Fibroblast of mammary gland (primary cell): ENCODE measurements around the gene SYCP2L.

Source experiments
- DNase-seq: peaks from one replicate; pipeline ENCODE4 v3.0.0-alpha.2; 2010; ENCODE audit warnings: low read depth
- H3K4me3 ChIP-seq: 2 replicates; pipeline ENCODE4 v1.5.1; 2011; ENCODE audit warnings: low read depth, mild to moderate bottlenecking, low read length, moderate library complexity; ENCODE audit not compliant: control insufficient read depth
- TF ChIP-seq, protein P1 (sequence below): conservative IDR thresholded peaks from 2 replicates; pipeline ENCODE4 v1.5.1; 2011; ENCODE audit warnings: low read depth, low read length, inconsistent platforms; ENCODE audit not compliant: control insufficient read depth, insufficient read depth

SYCP2L gene

DNA sequence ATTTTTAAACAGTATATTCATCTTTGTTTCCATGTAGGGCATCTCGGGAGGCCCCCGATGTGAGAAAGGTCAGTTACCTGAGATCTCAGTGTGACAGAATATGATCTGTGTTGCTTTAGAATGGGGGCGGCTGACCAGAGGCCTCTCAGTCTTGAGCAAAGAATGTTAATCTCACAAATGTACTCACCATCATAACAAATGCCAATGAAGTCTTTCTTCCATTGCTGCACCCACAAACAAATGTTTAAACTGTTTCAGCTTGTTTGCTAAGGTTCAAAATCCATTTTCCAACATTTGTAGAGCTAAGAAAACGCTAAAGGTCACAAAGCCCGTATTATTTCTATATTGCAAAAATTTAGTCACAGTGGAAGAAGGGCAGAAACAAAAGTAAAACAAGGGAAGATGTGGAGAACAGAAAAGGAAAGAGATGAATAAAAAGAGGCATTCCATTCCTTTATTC is 125.5 kb downstream of the SYCP2L start:
- H3K4me3 ChIP-seq, result no peak overlapping the region
- TF ChIP-seq, protein P1, sequence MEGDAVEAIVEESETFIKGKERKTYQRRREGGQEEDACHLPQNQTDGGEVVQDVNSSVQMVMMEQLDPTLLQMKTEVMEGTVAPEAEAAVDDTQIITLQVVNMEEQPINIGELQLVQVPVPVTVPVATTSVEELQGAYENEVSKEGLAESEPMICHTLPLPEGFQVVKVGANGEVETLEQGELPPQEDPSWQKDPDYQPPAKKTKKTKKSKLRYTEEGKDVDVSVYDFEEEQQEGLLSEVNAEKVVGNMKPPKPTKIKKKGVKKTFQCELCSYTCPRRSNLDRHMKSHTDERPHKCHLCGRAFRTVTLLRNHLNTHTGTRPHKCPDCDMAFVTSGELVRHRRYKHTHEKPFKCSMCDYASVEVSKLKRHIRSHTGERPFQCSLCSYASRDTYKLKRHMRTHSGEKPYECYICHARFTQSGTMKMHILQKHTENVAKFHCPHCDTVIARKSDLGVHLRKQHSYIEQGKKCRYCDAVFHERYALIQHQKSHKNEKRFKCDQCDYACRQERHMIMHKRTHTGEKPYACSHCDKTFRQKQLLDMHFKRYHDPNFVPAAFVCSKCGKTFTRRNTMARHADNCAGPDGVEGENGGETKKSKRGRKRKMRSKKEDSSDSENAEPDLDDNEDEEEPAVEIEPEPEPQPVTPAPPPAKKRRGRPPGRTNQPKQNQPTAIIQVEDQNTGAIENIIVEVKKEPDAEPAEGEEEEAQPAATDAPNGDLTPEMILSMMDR, result no peak
- no peak for DNase-seq

DNA sequence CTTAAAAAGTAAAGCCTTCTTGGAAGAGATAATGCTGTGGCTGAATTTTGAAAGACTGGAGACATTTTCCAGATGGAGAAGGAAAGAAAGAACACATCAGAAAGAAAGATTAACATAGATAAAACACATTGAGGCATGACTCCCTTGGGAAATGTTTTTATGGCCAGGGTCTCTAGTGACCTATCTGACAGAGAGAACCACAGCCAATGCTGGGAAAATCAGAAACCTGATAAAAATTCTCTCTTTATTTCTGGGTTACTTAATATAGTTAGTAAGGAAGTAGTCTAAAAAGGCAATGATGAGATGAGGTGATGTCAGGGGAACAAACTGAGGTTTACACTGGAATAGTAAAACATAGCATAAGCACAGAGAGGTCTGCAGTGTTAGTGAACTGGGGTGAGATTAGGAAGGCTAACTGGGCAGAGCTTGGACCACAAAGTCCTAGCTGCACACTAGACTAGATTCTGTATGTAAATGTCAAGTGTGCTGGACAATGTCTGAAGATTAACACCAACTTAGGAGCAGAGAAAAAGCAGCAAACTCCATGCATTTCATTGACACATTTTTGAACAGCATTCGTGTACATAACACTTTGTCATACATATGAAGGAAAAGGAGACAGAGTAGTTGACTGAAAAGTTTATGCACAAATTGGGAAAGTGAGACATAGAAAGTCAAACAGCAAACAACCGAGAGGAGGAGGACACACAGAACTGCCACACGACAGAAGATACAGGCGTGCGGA is 126.3 kb downstream of the SYCP2L start:
- no peak overlapping the region for H3K4me3 ChIP-seq
- no peak for DNase-seq
- TF ChIP-seq, protein P1, result no peak

DNA sequence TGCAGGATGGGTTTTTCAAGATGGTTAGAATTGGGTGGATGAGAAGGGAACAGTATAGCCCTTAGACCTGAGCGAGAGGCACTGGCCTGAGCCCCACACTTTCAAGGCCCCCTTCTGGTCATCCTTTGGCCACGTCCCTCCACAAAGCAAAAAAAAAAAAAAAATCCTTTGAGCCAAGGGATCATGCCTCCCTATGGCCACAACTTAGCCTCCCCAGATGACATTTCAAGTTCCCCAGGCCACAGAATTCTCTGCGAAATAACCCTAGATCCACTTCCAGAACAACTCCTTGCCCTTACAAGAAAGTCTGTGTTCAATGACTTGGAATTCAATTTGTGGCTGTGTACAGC is 126.8 kb downstream of the SYCP2L start:
- TF ChIP-seq, protein P1, result no peak
- no peak overlapping the region for H3K4me3 ChIP-seq
- no peak for DNase-seq

DNA sequence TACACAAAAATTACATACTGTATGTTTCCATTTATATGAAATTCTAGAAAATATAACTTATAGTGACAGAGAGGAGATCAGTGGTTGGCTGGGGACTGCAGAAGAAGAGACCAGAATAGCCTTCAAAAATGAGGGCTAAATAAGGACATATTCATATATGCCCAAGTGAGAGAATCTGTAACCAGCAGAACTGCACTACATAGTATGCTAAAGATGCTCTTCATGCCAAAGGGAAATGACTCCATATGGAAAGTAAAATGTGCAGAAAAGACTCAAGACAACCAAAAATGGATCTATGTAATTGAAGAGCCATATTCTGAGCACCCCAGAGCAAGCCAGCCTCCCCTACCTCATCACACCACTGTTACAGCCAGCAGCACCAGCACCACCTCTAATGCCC is 128.2 kb downstream of the SYCP2L start:
- DNase-seq, result no peak
- TF ChIP-seq, protein P1, result no peak

DNA sequence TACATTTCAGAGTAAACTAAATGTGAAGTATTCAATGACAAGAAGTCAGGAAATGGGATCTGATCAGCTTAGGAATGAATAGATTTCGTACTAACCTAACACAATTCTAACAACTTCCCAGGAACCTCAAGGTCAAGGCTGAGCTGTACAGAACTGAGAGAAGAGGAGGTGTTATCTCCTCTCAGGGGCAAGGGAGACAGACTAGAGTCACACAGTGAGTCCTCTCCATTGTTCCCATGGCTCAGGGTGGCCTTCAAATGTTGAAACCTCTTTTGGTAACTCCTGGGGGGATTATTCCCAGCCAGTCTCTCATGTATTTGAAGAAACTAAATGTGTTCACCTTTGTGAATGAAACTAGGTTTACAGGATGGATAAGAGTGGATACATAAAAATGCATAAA is 129.6 kb downstream of the SYCP2L start:
- TF ChIP-seq, protein P1, result no peak
- DNase-seq, result no peak
- H3K4me3 ChIP-seq, result no peak overlapping the region

More for the DNA sequence above, 128.2 kb downstream of the SYCP2L start:
- H3K4me3 ChIP-seq, result no peak overlapping the region

DNA sequence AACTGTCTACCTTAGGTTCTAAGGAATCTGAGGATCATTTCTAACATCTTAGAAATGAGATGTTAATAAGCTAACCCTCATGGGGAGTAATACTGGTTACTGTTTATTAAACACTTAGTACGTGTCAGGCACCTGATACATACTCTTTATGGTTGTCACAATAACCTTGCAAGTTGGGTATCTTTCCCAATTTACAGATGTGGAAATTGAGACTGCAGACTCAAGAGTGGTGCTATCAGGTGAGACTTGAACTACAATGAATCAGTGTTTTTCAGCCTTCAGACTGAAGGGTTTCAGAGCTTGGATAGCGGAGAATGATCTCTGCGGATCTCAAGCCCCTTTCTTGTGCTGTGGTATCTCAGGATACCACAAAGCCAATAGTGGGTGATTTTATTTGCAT is 130.2 kb downstream of the SYCP2L start:
- DNase-seq, result no peak
- no peak overlapping the region for H3K4me3 ChIP-seq
- TF ChIP-seq, protein P1, result no peak
